Renal pelvis (tissue), 4 donors: ENCODE data around the gene GNB5. TPM values are rescaled to one million over a fixed set of nuclear protein-coding genes. Genes with fewer than 3 reads are reported as not detected.
"Not testable (repeated sequence)": the region's sequence is repeated elsewhere in the genome, so short reads cannot be mapped to it uniquely, and the experiment has no call there.

Experiments used
- DNase-seq: peaks from one replicate; pipeline ENCODE4 v3.0.0-alpha.2; 2013
- polyA plus RNA-seq, 3 donors: library from polyadenylated mRNA; unstranded; fragments of 120-200 nt; gene quantifications; one replicate each; pipeline ENCODE4 v1.2.1, GENCODE V29; 2013; ENCODE audit not compliant: insufficient read length in 3 of 3

Gene GNB5
- polyA plus RNA-seq, 3 donors: 15.6 to 21.9 (median 17.0) TPM

DNA sequence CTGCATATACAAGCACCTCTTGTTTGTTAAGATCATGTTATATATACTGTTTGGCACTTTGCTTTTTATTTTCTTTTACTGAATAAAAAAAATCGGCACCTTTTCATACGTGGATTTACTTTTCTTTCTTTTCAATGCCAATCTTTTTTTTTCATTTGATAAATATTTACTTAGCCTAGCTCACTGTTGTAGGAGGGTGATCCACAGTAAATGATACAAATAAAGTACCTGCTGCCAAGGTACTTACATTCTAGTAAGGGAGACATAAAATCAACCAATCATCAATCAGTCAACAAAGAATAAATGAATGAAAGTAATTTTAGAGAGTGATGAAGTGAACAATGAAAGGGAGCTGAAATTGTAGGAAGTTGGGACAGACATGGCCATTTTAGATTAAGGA, 18.3 kb downstream of the GNB5 start:
- DNase-seq: no peak

DNA sequence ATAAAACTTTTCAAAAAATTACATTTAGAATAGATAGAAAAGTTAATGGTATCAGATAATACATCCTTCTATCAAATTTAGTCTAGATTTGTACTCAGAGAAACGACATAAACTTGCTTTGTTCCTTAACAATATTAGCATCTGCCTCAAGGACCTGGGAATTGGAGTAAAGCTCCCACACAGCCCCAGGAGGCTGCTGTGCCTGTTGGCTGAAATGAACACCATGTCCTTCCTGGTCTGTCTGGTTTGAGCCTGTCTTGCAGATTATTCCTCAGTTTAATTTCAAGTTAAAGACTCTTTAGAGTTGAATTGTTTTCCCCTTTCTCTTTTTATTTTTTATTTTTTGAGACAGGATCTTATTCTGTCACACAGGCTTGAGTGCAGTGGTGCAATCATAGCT, 19.4 kb downstream of the GNB5 start:
- no peak for DNase-seq

DNA sequence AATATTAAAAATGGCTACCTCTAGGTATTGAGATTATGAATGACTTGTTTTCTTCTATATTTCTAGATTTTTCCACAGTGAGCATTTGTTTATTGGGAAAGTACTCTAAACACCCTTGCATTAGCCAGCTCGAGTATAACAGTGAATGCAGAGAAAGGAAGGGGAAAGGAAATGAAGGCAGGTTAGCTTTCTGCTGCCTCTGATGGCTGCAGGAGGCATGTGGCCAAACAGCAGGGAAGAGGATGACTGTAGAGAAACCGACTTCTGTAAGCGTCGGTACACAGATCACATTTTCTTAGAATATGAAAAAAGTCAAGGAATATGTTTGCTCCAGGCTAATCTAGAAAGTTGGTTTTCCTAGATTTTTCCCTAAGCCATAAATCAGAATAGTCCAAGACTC, 19.8 kb downstream of the GNB5 start:
- no peak for DNase-seq

DNA sequence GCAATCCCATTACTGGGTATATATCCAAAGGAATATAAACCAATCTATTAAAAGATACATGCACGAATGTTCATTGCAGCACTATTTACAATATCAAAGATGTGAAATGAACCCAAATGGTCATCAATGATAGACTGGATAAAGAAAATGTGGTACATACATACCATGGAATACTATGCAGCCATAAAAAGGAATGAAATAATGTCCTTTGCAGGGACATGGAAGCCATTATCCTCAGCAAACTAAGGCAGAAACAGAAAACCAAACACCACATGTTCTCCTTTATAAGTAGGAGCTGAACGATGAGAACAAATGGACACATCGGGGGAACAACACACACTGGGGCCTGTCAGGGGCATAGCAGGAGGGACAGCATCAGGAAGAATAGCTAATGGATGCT, 21.0 kb downstream of the GNB5 start:
- not testable (repeated sequence) for DNase-seq

DNA sequence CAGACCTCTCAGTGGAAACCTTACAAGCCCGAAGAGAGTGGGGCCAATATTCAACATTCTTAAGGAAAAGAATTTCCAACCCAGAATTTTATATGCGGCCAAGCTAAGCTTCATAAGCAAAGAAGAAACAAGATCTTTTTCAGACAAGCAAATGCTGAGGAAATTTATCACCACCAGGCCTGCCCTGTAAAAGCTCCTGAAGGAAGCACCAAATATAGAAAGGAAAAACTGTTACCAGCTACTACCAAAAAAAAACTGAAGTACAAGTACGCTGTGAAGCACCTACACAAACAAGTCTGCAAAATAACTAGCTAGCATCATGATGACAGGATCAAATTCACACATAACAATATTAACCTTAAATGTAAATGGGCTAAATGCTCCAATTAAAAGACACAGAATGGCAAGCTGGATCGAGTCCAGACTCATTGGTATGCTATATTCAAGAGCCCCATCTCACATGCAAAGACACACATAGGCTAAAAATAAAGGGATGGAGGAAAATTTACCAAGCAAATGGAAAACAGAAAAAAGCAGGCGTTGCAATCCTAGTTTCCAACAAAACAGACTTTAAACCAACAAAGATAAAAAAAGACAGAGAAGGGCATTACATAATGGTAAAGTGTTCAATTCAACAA, 25.6 kb downstream of the GNB5 start:
- not testable (repeated sequence) for DNase-seq

DNA sequence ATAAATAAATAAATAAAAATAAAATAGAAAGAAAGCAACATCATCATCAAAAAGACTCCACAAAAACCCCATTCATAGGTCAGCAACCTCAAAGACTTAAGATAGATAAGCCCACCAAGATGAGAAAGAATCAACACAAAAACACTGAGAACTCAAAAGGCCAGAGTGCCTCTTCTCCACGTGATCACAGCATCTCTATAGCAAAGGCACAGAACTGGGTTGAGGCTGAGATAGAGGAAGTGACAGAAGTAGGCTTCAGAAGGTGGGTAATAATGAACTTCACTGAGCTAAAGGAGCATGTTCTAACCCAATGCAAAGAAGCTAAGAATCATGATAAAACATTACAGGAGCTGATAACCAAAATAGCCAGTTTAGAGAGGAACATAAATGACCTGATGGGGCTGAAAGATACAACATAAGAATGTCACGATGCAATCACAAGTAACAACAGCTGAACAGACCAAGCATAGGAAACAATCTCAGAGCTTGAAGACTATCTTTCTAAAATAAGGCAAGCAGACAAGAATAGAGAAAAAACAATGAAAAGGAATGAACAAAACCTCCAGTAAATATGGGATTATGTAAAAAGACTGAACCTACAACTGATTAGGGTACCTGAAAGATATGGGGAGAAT, 26.4 kb downstream of the GNB5 start:
- DNase-seq: no peak

DNA sequence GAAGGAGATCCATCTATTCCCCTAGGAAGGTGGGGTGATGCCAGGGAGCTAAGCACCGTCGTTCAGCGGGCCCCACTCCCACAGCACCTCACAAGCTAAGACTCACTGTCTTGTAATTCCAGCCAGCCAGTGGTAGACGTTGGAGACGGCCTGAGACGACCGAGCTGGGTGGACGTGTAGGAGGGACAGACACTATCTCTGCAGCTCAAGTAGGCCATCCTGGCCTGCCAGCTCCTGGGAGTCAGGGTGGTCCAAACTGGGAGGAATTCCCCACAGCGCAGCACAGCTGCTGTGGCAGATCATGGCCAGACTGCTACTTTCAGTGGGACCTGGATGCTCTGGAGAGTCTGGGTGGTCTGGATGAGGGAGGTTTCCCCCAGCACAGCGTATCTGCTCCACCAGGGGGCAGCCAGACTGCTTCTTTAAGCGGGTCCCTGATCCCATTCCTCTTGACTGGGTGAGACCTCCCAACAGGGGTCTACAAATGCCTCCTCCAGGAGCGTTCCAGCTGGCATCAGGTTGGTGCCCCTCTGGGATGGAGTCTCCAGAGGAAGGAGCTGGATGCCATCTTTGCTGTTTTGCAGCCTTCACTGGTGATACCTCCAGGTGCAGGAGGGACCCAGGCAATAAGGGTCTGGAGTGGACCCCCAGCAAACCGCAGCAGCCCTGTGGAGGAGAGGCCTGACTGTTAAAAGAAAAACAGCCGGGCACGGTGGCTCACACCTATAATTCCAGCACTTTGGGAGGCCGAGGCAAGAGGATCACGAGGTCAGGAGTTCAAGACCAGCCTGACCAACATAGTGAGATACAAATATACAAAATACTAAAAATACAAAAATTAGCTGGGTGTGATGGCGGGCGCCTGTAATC, 27.6 kb downstream of the GNB5 start:
- DNase-seq: no peak

DNA sequence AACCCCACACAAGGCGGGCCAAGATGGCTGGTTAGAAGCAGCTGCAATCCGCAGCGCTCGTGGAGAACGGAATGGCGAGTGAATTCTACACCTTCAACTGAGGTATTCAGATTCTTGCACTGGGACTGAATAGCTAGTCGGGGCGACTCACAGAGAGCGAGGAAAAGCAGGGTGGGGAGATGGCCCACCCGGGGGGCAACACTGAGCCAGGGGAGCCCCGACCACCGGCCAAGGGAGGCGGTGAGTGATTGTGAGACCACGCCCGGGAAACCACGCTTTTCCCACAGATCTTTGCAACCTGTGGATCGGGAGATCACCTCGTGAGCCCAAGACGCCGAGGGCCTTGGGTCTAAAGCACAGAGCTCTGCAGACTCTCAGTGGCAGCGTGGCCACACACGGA, 28.3 kb downstream of the GNB5 start:
- no peak for DNase-seq

DNA sequence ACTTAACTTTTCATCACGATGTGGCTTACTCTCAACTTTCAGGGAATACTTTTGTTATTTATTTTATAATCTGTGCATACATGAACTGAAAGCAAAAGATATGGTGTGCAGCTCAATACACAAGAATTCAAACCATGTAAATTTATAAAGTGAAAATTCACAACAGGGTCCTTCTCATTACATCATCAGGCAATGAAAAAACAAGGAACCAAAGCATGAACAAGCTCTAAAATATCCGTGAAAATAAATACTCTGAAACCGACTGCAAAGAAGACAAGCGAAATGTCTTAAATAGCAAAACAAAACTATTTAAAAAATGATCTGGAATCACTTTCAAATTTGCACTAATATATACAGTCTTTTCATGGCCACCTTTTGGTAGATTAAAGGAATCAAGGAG, 28.9 kb downstream of the GNB5 start:
- DNase-seq: no peak

DNA sequence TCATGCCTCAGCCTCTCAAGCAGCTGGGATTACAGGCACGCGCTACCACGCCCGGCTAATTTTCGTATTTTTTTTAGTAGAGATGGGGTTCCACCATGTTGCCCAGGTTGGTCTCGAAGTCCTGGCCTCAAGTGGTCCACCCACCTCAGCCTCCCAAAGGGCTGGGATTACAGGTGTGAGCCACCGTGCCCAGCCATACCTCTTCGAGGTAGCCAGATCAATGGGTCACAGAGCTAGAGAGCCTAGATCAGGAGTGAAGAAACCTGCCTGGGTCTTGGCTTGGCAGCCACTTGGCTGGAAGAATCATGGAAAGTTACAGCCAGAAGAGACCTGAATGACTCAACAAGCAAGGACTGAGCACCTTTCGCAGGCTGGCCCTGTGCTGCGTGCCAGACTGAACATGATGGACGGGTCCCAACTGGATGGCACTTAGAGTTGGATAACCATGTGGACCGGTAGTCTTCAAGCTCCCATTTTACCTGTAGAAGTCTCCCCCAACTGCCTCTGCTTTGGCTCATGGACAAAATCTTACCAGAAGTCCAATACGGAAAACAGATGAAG, 29.7 kb downstream of the GNB5 start:
- no peak for DNase-seq

DNA sequence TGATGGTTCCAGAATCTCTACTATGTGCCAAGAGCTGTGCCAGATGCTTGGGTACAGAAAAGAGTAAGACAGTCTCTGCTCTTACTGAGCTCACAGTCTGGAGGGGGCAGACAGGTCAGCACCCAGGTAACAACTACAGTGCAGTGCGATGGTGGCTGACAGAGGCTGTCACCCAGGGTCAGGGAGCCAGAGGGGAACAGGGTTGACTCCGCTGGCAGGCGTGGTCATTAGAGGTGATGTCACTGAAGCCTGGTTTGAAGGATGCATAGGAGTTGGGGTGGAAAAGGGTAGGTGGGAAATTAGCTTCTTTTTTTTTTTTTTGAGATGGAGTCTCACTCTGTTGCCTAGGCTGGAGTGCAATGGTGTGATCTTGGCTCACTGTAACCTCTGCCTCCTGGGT, 31.5 kb downstream of the GNB5 start:
- DNase-seq: no peak

DNA sequence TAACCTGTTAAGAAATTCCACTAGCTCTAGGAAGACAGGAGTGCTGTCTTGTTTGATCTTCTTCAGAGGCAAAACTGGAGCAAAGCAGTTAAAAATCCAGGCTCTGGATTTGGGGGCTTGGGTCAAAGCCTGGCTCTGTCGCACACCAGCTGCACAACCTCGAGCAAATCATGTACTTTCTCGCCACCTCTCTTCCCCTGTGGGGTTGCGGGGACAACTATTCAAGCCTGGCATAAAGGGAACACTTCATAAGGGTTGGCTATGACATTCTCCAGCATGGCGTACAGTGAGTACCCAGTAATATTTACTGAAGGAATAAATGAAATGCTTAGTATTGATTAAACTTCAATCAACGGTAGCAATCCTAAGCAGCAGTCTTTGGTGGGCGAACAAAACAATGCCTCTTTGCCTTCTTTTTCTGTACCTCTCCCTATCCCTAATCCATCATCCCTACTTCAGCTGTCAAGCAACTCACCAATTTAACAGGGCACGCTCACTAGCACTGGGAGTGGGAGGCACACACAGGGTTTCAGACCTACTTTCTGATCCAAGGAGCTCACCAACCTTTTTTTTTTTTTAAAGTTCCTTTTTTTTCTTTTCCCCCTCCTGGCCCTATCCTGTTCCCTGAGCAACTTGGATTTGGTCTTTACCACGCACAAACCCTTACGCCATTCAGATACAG, 33.0 kb downstream of the GNB5 start:
- no peak for DNase-seq

DNA sequence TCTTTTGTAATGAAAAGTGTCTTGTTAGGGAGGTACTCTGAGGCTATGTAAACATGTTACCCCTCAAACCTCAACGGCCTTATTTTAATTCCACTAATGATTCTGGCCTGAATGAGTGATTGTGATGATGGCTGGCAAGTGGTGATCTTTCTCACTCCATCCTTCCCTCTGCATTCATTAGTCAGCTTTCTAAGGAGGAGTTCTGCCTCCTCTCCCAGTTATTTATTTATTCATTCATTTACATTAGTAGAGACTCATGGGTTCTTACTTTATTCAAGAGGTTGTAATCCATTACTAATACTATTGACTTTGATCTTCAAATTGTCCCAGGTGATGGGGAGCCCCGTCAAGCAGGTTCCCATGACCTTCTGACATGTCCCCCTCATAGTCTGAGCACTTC, 35.3 kb downstream of the GNB5 start:
- DNase-seq: no peak

DNA sequence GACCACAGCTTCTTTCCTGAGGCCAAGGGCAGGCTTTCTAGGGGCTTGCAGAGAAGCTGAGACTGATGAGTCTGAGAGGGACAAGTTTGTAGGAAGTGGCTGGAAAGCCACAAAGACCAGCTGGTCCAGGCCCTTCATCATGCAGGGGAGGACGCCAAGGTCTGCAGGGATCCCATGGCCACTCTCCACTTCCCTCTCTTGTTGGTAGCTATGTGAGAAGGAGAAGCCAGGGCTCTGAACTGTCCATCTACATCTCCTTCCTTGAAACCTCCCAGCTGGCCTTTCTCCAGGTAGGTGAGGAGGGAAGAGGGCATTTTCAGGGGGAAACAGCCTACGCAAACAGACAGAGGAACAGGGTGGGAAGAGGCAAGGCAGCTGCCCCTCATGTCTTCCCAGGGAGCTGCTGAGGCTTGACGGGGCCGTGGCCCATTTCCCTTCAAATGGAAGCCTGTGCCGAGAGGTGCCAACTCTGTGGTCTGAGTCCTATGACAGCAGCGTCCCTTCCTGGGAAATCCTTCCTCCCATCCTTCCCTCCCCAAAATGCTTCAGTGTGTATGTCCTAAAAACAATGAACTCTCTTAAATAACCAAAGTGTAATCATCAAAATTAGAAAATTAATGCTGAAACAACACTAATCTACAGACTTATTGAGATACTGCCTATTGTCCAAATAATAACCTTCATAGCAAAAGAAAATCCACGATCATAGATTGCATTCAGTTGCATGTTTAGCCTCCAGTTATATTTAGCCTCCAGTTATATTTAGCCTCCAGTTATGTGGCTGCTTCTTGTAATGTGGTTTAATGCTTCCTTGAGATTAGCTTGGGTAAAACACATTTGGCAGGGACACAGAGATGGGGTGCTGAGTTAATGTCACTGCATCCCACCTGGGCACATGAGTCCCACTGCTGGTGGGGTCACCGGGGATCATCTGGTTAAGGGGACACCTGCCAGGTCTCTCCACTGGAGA, 36.0 kb downstream of the GNB5 start:
- DNase-seq: no peak

DNA sequence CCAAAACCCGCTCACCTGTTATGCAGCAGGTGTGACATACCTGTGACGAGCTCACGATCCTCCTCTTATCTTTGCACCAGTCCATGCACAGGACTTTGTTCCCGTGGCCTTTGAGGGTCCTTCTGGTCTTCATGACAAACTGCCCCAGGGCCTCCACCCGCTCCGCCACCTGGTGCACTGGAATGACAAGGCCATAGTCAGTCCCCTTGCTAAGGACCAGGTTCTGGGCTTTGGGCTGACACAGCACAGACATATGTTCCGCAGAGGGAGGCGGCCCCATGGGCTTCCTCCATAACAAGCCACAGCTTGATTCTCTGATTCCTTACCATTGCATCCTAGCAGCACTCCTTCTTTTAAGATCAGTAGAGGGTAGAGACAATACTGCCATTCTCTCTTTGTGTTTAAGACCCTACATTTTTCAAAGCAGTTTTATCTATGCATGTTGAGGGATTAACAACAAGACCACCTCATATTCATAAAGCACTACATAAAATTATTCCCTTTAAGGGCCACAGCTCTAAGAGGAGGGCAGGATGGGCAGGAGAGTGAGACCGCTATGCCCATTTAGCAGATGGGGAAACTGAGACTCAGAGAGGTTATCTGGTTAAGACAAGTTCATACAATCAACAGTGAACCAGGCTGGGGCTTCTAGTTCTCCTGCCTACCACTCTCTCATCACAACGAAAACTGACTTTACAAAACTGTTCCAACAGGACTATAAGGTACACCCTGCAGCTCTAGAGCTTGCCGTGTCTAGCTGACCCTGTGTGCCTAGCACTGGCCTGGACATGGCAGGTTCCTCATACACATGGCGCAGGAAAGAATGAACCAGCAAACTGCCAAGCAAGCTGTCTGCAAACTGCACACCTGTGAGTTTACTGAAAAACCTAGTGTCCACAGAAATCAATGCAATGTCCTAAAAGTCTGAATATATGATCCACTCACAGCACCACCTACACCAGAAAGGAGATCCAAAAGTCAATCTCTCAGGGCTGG, 37.0 kb downstream of the GNB5 start:
- no peak for DNase-seq

DNA sequence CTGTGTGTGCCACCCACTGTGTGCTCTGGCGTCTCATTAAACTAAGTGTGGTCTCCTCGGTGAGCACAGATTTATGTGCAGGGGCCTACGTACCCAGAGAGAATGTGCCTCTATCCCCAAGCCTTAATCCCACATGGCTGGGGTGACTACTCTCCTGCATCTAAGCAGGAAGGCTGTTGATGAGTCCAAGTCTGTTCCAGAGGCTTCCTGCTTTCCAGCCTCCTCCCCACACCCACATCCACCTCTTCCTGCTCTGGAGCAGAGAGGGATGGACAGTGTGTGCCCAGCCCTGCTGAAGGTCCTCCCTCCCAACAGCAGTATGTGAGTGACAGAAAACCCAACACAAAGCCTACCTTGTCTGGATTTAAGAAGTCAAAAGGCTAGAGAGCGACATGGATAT, 39.8 kb downstream of the GNB5 start:
- no peak for DNase-seq

DNA sequence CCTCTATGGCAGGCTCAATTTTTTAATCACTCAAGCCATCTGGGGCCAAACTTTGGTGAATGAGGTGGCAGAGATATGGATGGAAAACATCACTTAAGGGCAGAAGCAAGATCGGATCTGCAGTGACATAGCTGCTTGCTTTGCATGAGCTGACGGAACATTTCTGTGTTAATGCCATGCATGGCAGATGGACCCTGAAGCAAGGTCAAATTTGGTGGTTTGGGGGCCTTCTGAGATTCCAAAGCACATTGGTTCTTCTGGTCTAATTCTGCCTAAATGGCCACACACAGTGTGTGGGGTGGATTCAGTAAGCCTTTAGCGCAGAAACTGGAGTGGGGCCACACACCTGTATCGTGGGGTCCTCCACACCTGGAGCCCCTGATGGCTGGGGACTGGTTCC, 40.3 kb downstream of the GNB5 start:
- no peak for DNase-seq

DNA sequence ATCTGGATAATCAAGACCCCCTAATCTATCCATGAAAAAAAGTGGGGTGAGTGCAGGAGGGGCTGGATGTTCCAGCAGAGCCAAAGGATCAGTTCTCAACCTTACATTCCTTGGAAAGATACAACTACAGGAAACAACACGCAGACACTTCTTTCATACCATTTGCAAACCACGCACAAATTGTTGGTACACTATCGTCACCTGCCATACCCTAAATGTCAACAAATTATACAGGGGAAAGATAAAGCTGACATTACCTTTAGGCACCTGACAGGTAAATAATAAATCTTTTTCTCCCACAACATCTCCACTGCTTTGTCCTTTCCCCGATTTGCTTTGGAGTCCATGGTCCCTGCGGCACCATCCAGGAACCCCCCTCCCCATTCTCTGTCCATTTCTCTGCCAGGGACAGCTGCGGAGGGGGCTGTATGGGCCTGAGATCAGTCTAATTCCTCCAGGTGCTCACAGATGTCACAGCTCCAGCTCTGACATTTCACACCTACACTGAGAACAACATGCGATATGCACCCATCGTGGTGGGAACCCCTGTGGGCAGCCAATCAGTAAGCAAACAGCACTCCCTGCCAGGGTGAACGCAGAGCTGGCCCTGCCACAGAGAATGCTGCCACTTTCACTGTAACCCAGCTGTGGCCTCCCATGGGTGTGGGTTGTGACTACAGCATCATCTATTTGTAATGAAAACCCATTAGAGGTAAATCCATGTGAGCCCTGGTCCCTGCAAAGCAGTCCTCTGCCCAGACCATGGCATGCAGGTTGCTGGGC, 41.0 kb downstream of the GNB5 start:
- DNase-seq: no peak

DNA sequence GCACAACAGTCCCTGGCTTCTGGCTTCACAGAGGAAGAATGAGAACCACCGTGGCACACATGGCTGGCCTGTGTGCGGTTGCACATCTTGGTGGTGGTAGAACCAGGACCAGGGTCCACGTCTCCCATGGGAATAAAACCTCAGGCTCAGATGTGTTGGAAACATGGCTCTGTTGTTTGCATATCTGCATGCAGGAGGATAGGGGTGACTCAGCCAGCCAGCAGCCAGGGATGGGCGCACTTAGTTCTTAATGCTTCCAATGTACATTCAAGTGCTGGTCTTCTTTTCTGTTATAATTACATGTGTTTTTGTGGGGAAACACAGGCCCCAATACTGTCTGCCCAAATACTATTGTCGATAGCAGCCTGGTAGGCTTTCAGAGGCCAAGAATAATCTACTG, 42.8 kb downstream of the GNB5 start:
- DNase-seq: no peak
